H1 (cell line): ENCODE data around the gene POLE2.
"Not testable (repeated sequence)": the region's sequence is repeated elsewhere in the genome, so short reads cannot be mapped to it uniquely, and the experiment has no call there.

Source experiments
- CTCF ChIP-seq, 3 experiments: IDR thresholded peaks; 1 replicate in 2 of 3; 2 replicates in 1 of 3; pipeline versions ENCODE4 v1.5.1 to v1.6.1; 2011; ENCODE audit warnings: low read length in 3 of 3, mild to moderate bottlenecking in 3 of 3, inconsistent platforms in 2 of 3, low read depth in 1 of 3, moderate library complexity in 1 of 3; ENCODE audit not compliant: insufficient read depth in 1 of 3; ENCODE audit errors: control extremely low read depth in 1 of 3
- GABPA ChIP-seq: IDR thresholded peaks from 2 replicates; pipeline ENCODE4 v1.6.1; 2011; ENCODE audit warnings: mild to moderate bottlenecking, low read length, moderate library complexity, borderline replicate concordance; ENCODE audit not compliant: insufficient read depth
- POLR2A ChIP-seq, 2 experiments: IDR thresholded peaks; 1 replicate in 1 of 2; 2 replicates in 1 of 2; pipeline ENCODE4 v1.6.1; 2011; ENCODE audit warnings: low read depth in 2 of 2, low read length in 2 of 2, mild to moderate bottlenecking in 2 of 2; ENCODE audit errors: control extremely low read depth in 1 of 2
- SIN3A ChIP-seq, 2 experiments: IDR thresholded peaks in 1 of 2; conservative IDR thresholded peaks in 1 of 2; 2 replicates each; pipeline ENCODE4 v1.6.1; 2011 to 2012; ENCODE audit warnings: low read length in 2 of 2, improper control_type of control experiment in 1 of 2, low read depth in 1 of 2, mild to moderate bottlenecking in 1 of 2
- SIX5 ChIP-seq: IDR thresholded peaks from 2 replicates; pipeline ENCODE4 v1.6.1; 2011; ENCODE audit warnings: mild to moderate bottlenecking, low read depth, low read length

GRCh38 chr14:49704471-49704870 is 16.5 kb upstream of the POLE2 start:
- not testable (repeated sequence) for TF ChIP-seq GABPA; POLR2A (IDR thresholded peaks at IDR 0.05; ENCODE audit: control extremely low read depth in 1 of 2, low read depth in 2 of 2, low read length in 2 of 2); SIN3A (conservative IDR thresholded peaks at IDR 0.05 in 1 of 2, IDR thresholded peaks at IDR 0.05 in 1 of 2; ENCODE audit: low read depth in 1 of 2, low read length in 2 of 2); SIX5; CTCF (IDR thresholded peaks at IDR 0.05; ENCODE audit: control extremely low read depth in 1 of 3, insufficient read depth in 1 of 3, low read depth in 1 of 3, low read length in 3 of 3)
